ENCODE results near the gene OR11H6. TPM values are rescaled to one million over a fixed set of nuclear protein-coding genes. Genes with fewer than 3 reads are reported as not detected.
"Not testable (repeated sequence)": the region's sequence is repeated elsewhere in the genome, so short reads cannot be mapped to it uniquely, and the experiment has no call there.

Gene OR11H6
- polyA plus RNA-seq (2011; rRNA removed): not detected in 2 replicates
- polyA minus RNA-seq (2011; rRNA and poly(A)+ RNA removed): not detected in 2 replicates

- no peak within 1 kb of the TSS for H3K27ac ChIP-seq (ENCODE audit: low read depth, low read length)
- CTCF ChIA-PET: no interaction called here
- no peaks in the 10 kb centered on the region for H3K27me3 ChIP-seq (ENCODE audit: control insufficient read depth, insufficient read depth, low read length)
- no peak within 1 kb of the TSS for H3K4me3 ChIP-seq (ENCODE audit: low read depth, low read length)
- no peak for DNase-seq (ENCODE audit: low read depth, low spot score)
- TF ChIP-seq CTCF (IDR thresholded peaks at IDR 0.05; ENCODE audit: low read depth, low read length): no peak
- peaks cover 2% of the 10 kb centered on the region for H3K9me3 ChIP-seq (ENCODE audit: control insufficient read depth, insufficient read depth, low read length)
- POLR2A ChIA-PET: no interaction called here
These were observed at the start of gene OR11H6 for GRCh38 chr14:20223410-20223809. TSS of gene OR11H6 (plus strand) at chr14:20223710. CDS start at chr14:20223710, 0 bp downstream.

GRCh38 chr14:20174205-20174604 lies 49.3 kb upstream of the OR11H6 start:
- H3K4me3 ChIP-seq (ENCODE audit: low read depth, low read length); H3K27ac ChIP-seq (ENCODE audit: low read depth, low read length); DNase-seq (ENCODE audit: low read depth, low spot score); POLR2A ChIA-PET; CTCF ChIA-PET; H3K27me3 ChIP-seq (ENCODE audit: control insufficient read depth, insufficient read depth, low read length): not testable (repeated sequence)
- peaks cover 12% of the 10 kb centered on the region for H3K9me3 ChIP-seq (ENCODE audit: control insufficient read depth, insufficient read depth, low read length)

- Histone ChIP-seq H3K9me3 (ENCODE audit: control insufficient read depth, insufficient read depth, low read length) (peaks cover 11% of the 10 kb centered on the region), H3K27ac (ENCODE audit: low read depth, low read length) (no peak overlapping the region), H3K27me3 (ENCODE audit: control insufficient read depth, insufficient read depth, low read length) (no peaks in the 10 kb centered on the region), H3K4me3 (ENCODE audit: low read depth, low read length) (no peak overlapping the region)
- TF ChIP-seq CTCF (IDR thresholded peaks at IDR 0.05; ENCODE audit: low read depth, low read length): no peak
- POLR2A ChIA-PET: no interaction called here
- CTCF ChIA-PET: no interaction called here
- no peak for DNase-seq (ENCODE audit: low read depth, low spot score)
These were observed 47.2 kb upstream of the OR11H6 start for GRCh38 chr14:20176330-20176729.

GRCh38 chr14:20177433-20177974 lies 46.0 kb upstream of the OR11H6 start:
- Histone ChIP-seq H3K9me3 (ENCODE audit: control insufficient read depth, insufficient read depth, low read length) (peaks cover 11% of the 10 kb centered on the region), H3K27ac (ENCODE audit: low read depth, low read length) (no peak overlapping the region), H3K4me3 (ENCODE audit: low read depth, low read length) (no peak overlapping the region), H3K27me3 (ENCODE audit: control insufficient read depth, insufficient read depth, low read length) (no peaks in the 10 kb centered on the region)
- TF ChIP-seq CTCF (IDR thresholded peaks at IDR 0.05; ENCODE audit: low read depth, low read length): no peak
- CTCF ChIA-PET: no interaction called here
- DNase-seq (ENCODE audit: low read depth, low spot score): no peak
- POLR2A ChIA-PET: no interaction called here

GRCh38 chr14:20179218-20179617 lies 44.3 kb upstream of the OR11H6 start:
- Histone ChIP-seq H3K27me3 (ENCODE audit: control insufficient read depth, insufficient read depth, low read length) (no peaks in the 10 kb centered on the region), H3K27ac (ENCODE audit: low read depth, low read length) (no peak overlapping the region), H3K4me3 (ENCODE audit: low read depth, low read length) (no peak overlapping the region), H3K9me3 (ENCODE audit: control insufficient read depth, insufficient read depth, low read length) (peaks cover 13% of the 10 kb centered on the region)
- no peak for TF ChIP-seq CTCF (IDR thresholded peaks at IDR 0.05; ENCODE audit: low read depth, low read length)
- ChIA-PET CTCF (no interaction called here), POLR2A (no interaction called here)
- no peak for DNase-seq (ENCODE audit: low read depth, low spot score)

GRCh38 chr14:20179880-20180279 lies 43.6 kb upstream of the OR11H6 start:
- DNase-seq (ENCODE audit: low read depth, low spot score): no peak
- ChIA-PET POLR2A (no interaction called here), CTCF (no interaction called here)
- Histone ChIP-seq H3K4me3 (ENCODE audit: low read depth, low read length) (no peak overlapping the region), H3K9me3 (ENCODE audit: control insufficient read depth, insufficient read depth, low read length) (peaks cover 16% of the 10 kb centered on the region), H3K27me3 (ENCODE audit: control insufficient read depth, insufficient read depth, low read length) (no peaks in the 10 kb centered on the region), H3K27ac (ENCODE audit: low read depth, low read length) (no peak overlapping the region)
- TF ChIP-seq CTCF (IDR thresholded peaks at IDR 0.05; ENCODE audit: low read depth, low read length): no peak
